Astrocyte (in vitro differentiated cells and primary cell): ENCODE results near the gene CCDC85A. TPM values are rescaled to one million over a fixed set of nuclear protein-coding genes. Genes with fewer than 3 reads are reported as not detected.

Source experiments
- DNase-seq: peaks from one replicate; pipeline ENCODE4 v3.0.0-alpha.2; 2010; ENCODE audit warnings: low read depth
- FAIRE-seq: peaks from 2 replicates; lab custom pipeline; 2011; peaks lifted over from hg19 to GRCh38; lab: Jason Lieb, UNC
- H2AFZ ChIP-seq: 2 replicates; pipeline ENCODE4 v1.6.0; 2012; ENCODE audit warnings: low read depth, low read length, inconsistent platforms
- H3K27ac ChIP-seq: 2 replicates; pipeline ENCODE4 v1.5.1; 2011; ENCODE audit warnings: low read depth, low read length, inconsistent platforms
- H3K27me3 ChIP-seq: 2 replicates; pipeline ENCODE4 v1.6.0; 2011; ENCODE audit warnings: low read length, inconsistent platforms; ENCODE audit not compliant: insufficient read depth
- H3K36me3 ChIP-seq: 2 replicates; pipeline ENCODE4 v1.5.1; 2011; ENCODE audit warnings: low read length, inconsistent platforms; ENCODE audit not compliant: insufficient read depth
- H3K4me1 ChIP-seq: 2 replicates; pipeline ENCODE4 v1.5.1; 2011; ENCODE audit warnings: low read length, inconsistent platforms; ENCODE audit not compliant: insufficient read depth
- H3K4me2 ChIP-seq: 2 replicates; pipeline ENCODE4 v1.6.0; 2012; ENCODE audit warnings: low read length, inconsistent platforms
- H3K4me3 ChIP-seq: 2 replicates; pipeline ENCODE4 v1.5.1; 2011; ENCODE audit warnings: low read depth, mild to moderate bottlenecking, low read length, inconsistent platforms; ENCODE audit not compliant: insufficient read depth
- H3K79me2 ChIP-seq: 2 replicates; pipeline ENCODE4 v1.6.0; 2012; ENCODE audit warnings: mild to moderate bottlenecking, low read length, inconsistent platforms; ENCODE audit not compliant: insufficient read depth
- H3K9ac ChIP-seq: 2 replicates; pipeline ENCODE4 v1.6.0; 2012; ENCODE audit warnings: mild to moderate bottlenecking, low read length, inconsistent platforms
- H3K9me3 ChIP-seq: 2 replicates; pipeline ENCODE4 v1.5.1; 2012; ENCODE audit warnings: low read depth, mild to moderate bottlenecking, low read length, inconsistent platforms; ENCODE audit not compliant: insufficient read depth
- H4K20me1 ChIP-seq: 2 replicates; pipeline ENCODE4 v1.6.0; 2012; ENCODE audit warnings: low read length, inconsistent platforms; ENCODE audit not compliant: insufficient read depth
- H3K27ac Mint-ChIP-seq: one replicate; pipeline ENCODE4 v1.8.0; 2021; ENCODE audit warnings: mild to moderate bottlenecking, mixed read lengths; ENCODE audit not compliant: unreplicated experiment
- H3K27me3 Mint-ChIP-seq: one replicate; pipeline ENCODE4 v1.8.0; 2021; ENCODE audit warnings: low read depth, mixed read lengths; ENCODE audit not compliant: unreplicated experiment
- H3K36me3 Mint-ChIP-seq: one replicate; pipeline ENCODE4 v1.8.0; 2021; ENCODE audit warnings: low read depth, mixed read lengths; ENCODE audit not compliant: unreplicated experiment
- H3K4me1 Mint-ChIP-seq: one replicate; pipeline ENCODE4 v1.8.0; 2021; ENCODE audit warnings: low read depth, mixed read lengths; ENCODE audit not compliant: unreplicated experiment
- H3K4me3 Mint-ChIP-seq: one replicate; pipeline ENCODE4 v1.8.0; 2021; ENCODE audit warnings: mild to moderate bottlenecking, moderate library complexity, mixed read lengths; ENCODE audit not compliant: unreplicated experiment
- H3K9me3 Mint-ChIP-seq: one replicate; pipeline ENCODE4 v1.8.0; 2021; ENCODE audit warnings: mild to moderate bottlenecking, mixed read lengths; ENCODE audit not compliant: unreplicated experiment
- EZH2 ChIP-seq: IDR thresholded peaks from 2 replicates; pipeline ENCODE4 v1.6.1; 2012; ENCODE audit warnings: mild to moderate bottlenecking, low read length, inconsistent platforms; ENCODE audit not compliant: insufficient read depth
- total RNA-seq: library from RNA; stranded (reverse); gene quantifications from 2 replicates; pipeline ENCODE4 v1.2.1, GENCODE V29; 2021
- TF ChIP-seq, protein P1 (sequence below): IDR thresholded peaks from 2 replicates; pipeline ENCODE4 v1.5.1; 2011; ENCODE audit warnings: low read depth, mild to moderate bottlenecking, inconsistent platforms, low read length, moderate library complexity; ENCODE audit not compliant: insufficient read depth

Gene CCDC85A
- total RNA-seq, 1 donor from 2014 or later = 8.9 TPM

DNA sequence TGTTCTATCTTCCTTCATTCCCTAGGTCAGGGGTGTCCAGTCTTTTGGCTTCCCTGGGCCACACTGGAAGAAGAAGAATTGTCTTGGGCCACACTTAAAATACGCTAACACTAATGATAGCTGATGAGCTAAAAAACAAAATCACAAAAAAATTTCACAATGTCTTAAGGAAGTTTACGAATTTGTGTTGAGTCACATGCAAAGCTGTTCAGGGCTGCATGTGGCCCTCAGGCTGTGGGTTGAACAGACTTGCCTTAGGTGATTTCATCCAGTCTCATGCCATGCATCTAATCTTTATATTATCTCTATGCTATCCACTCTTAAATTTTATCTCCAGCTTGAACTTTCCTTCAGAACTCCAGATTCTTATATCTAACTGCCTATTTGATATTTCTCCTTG lies 80.1 kb downstream of the CCDC85A start:
- Mint-ChIP-seq H3K27ac (no peak overlapping the region), H3K36me3 (no peaks in the 10 kb centered on the region), H3K27me3 (no peaks in the 10 kb centered on the region), H3K4me3 (no peak overlapping the region), H3K4me1 (peaks cover 13% of the 10 kb centered on the region), H3K9me3 (no peaks in the 10 kb centered on the region)
- Histone ChIP-seq H3K9me3 (no peaks in the 10 kb centered on the region), H3K36me3 (no peaks in the 10 kb centered on the region), H2AFZ (no peak overlapping the region), H3K27ac (no peak overlapping the region), H3K27me3 (no peaks in the 10 kb centered on the region), H3K4me2 (no peak overlapping the region), H4K20me1 (no peaks in the 10 kb centered on the region), H3K9ac (no peak overlapping the region), H3K4me3 (no peak overlapping the region), H3K4me1 (no peaks in the 10 kb centered on the region), H3K79me2 (no peaks in the 10 kb centered on the region)
- FAIRE-seq = no peak
- TF ChIP-seq, protein P1, sequence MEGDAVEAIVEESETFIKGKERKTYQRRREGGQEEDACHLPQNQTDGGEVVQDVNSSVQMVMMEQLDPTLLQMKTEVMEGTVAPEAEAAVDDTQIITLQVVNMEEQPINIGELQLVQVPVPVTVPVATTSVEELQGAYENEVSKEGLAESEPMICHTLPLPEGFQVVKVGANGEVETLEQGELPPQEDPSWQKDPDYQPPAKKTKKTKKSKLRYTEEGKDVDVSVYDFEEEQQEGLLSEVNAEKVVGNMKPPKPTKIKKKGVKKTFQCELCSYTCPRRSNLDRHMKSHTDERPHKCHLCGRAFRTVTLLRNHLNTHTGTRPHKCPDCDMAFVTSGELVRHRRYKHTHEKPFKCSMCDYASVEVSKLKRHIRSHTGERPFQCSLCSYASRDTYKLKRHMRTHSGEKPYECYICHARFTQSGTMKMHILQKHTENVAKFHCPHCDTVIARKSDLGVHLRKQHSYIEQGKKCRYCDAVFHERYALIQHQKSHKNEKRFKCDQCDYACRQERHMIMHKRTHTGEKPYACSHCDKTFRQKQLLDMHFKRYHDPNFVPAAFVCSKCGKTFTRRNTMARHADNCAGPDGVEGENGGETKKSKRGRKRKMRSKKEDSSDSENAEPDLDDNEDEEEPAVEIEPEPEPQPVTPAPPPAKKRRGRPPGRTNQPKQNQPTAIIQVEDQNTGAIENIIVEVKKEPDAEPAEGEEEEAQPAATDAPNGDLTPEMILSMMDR = no peak
- TF ChIP-seq EZH2 = no peak
- DNase-seq = no peak

DNA sequence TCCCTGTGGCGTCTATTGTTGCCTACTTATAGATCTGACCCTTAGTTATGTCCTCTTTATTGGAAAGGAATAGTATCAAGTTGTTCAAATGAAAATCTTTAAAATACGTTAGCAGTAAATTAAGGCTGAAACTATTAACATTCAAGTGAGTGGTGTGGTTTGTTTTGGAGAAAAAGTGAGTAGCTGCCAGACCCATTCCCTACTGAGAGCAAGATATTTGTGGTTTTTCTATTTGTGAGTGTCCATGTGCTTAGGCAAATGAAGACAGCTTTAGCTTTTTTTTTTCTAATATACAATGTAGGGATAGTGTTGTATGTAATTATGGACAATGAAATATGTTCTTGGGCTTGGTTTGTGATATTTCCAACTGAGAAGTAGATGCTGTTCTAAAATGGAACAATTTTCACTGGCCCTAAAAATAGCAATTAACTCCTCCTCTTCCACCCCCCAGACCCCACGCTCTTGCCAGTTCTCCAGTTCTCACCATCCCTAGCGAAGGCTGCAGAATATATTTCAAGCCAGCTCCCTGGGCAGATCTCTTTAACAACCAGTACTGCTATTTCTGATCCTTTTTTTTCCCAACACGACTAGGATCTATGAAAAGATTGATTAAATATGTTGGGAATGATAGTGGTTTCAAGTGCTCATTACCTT lies 83.1 kb downstream of the CCDC85A start:
- FAIRE-seq = no peak
- Mint-ChIP-seq H3K9me3 (no peaks in the 10 kb centered on the region), H3K4me3 (no peak overlapping the region), H3K4me1 (peaks cover 2% of the 10 kb centered on the region), H3K27ac (no peak overlapping the region), H3K36me3 (no peaks in the 10 kb centered on the region), H3K27me3 (no peaks in the 10 kb centered on the region)
- no peaks in the 10 kb centered on the region for H3K4me1 ChIP-seq
- no peak overlapping the region for H3K9ac ChIP-seq
- H3K36me3 ChIP-seq = no peaks in the 10 kb centered on the region
- H3K9me3 ChIP-seq = no peaks in the 10 kb centered on the region
- no peak overlapping the region for H3K4me3 ChIP-seq
- H4K20me1 ChIP-seq = no peaks in the 10 kb centered on the region
- no peak overlapping the region for H3K4me2 ChIP-seq
- H3K79me2 ChIP-seq = no peaks in the 10 kb centered on the region
- H3K27ac ChIP-seq = no peak overlapping the region
- no peaks in the 10 kb centered on the region for H3K27me3 ChIP-seq
- TF ChIP-seq, protein P1 = no peak
- no peak for TF ChIP-seq EZH2
- peak; percentile 23 for DNase-seq
- no peak overlapping the region for H2AFZ ChIP-seq

DNA sequence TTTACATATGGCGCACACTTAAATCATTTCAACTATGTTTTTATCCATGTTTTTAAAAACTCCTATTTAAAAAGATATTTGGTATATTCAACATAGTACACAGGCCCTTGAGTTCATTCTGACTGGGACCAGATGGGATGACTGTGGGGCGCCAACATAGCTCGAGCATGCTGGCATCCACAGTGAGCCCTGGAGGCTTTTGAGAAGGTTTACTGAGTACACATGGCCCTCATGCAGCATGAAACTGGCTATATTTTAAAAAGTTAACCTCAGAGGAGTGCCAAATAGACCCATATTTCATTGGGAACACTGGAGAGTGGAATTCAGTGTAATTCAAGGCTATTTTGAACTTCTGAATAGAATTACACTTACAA lies 83.6 kb downstream of the CCDC85A start:
- Histone ChIP-seq H4K20me1 (no peaks in the 10 kb centered on the region), H3K4me3 (no peak overlapping the region), H3K4me1 (no peaks in the 10 kb centered on the region), H3K27ac (no peak overlapping the region), H2AFZ (no peak overlapping the region), H3K4me2 (no peak overlapping the region), H3K27me3 (no peaks in the 10 kb centered on the region), H3K9me3 (no peaks in the 10 kb centered on the region), H3K36me3 (no peaks in the 10 kb centered on the region), H3K79me2 (no peaks in the 10 kb centered on the region), H3K9ac (no peak overlapping the region)
- Mint-ChIP-seq H3K36me3 (no peaks in the 10 kb centered on the region), H3K4me1 (peaks cover 2% of the 10 kb centered on the region), H3K27me3 (no peaks in the 10 kb centered on the region), H3K4me3 (no peak overlapping the region), H3K9me3 (no peaks in the 10 kb centered on the region), H3K27ac (no peak overlapping the region)
- DNase-seq (no peak), FAIRE-seq (no peak)
- TF ChIP-seq, protein P1 = no peak
- TF ChIP-seq EZH2 = no peak
